ENCODE results near the gene MIP.
"Not testable (repeated sequence)": the region's sequence is repeated elsewhere in the genome, so short reads cannot be mapped to it uniquely, and the experiment has no call there.

The MIP gene

DNA sequence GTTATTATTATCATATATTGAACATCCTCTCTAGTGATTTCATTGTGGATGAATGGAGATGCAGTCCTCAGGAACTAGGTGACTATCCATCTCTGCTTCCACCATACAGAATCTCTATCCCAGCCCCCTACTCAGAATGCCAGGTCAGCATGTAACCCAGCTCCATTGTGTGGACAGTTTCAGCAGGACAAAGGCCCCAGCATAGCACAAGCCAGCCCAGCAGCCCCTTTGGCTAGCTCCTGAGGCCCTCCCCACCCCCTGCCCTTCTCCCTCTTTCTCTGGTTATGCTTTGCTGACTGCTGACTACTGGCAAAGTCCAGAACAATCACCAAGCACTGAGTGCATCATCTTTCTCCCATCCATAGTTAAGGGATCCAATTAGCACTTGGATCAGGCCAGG is 8.1 kb upstream of the MIP start:
- DNase-seq = no peak

GRCh38 chr12:56461235-56462159 is 7.0 kb upstream of the MIP start:
- no peak for DNase-seq

GRCh38 chr12:56457817-56458216 is 3.4 kb upstream of the MIP start:
- no peak for DNase-seq

DNA sequence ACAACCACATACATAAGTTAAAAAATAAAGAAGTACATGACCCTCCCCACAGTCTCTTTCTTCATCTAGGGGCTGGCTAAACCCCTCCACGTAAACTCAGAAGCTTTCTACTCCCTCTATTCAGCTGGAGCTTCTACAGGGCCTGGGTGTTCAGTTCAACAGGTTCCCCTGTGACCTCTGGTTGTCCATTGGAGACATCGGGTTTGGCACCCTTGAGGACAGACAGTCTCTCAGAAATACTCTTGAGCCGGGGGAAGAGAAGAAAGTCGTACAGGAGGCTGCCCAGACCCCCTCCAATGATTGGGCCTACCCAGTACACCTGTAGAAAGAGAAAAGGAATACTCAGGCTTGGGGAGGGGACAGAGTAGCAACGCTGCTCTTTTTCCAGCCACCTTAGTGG is 3.3 kb downstream of the MIP start:
- no peak for DNase-seq

GRCh38 chr12:56450241-56450640 is 4.2 kb downstream of the MIP start:
- no peak for DNase-seq

DNA sequence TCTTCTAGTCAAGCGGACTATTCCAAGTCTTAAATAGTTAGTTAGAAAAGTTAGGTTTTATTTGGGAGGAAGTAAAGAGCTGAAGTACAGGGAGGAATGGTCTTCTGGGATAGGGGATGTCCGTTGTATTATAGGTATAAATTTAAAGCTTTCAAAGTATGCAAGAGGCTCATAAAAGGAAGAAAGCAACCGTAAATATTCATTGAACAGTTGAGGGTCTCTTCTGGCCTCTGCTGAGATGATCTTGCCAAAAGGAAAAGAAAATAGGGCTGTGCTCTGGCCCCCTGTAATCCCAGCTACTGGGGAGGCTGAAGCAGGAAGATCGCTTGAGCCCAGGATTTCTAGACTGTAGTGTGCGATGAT is 4.9 kb downstream of the MIP start:
- no peak for DNase-seq

DNA sequence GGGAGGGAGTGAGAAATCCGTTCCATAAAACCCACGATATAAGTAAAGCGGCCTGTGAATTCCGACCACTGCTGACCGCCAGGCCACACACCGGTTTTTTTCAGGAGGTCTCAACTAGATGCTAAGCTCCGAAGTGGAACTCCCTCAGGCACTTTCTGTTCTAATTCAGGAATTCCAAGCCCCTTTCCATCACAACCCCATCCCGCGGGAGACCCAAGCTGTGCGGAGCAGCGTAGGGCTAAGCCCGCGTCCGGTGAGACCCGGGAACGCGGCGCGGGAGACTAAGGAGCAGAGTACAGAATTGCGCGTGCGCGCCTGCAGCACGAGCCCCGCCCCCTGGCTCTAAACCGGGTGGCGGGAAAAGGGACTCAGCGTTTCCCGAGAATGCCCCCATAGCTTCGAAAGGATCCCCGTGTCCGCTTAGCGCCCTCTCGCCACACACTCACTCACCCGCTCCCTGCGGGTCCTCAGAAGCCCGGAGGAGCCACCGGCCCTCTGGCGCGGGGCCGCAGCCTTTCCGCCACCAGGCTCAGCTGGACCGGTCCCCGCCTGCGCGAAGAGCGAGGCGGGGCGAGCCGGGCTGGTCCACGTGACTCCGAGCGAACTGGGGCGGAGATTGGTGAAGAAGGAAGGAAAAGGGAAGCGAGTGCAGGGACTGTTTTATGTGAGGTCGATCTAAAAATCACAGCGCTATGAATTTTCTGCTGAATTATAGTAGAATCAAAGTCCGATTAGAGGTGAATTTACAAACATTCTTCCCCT is 5.4 kb downstream of the MIP start, which contains the start of gene TIMELESS:
TIMELESS (minus strand) TSS at position 567 of the 762 bp plus-strand sequence. CDS start 15,256 bp downstream, outside the sequence.
- DNase-seq = peak; percentile 85

DNA sequence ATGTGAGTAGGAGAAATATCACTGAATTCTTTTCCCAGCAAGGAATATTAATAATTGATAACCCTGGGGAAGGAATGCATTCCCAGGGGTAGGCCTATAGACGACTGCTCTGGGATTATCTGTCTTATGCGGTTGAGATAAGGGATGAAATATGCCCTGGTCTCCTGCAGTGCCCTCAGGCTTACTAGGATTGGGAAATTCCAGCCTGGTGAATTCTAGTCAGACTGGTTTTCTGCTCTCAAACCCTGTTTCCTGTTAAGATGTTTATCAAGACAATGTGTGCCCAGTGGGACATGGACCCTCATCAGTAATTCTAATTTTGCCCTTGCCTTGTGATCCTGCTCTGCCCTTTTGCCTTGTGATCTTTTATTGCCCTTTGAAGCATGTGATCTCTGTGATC is 11.2 kb downstream of the MIP start:
- DNase-seq = not testable (repeated sequence)

GRCh38 chr12:56437430-56438176 is 16.9 kb downstream of the MIP start:
- DNase-seq = no peak

- no peak for DNase-seq
These were observed 19.6 kb downstream of the MIP start for GRCh38 chr12:56434828-56435227.

DNA sequence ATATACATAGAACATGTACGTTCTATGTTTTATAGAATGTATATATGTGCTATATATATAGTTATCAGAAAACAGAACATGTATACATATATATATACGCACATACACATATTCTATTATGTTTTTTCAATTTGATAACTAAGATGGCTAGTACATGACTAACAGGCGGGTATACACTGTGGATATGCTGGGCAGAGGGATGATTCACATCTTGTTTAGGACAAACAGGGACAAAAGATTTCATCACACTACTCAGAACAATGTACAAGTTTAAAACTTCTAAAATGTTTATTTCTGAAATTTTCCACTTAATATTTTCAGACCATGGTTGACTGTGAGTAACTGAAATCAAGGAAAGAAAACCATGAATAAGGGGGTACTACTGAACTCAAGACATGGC is 22.6 kb downstream of the MIP start:
- DNase-seq = no peak

GRCh38 chr12:56431288-56431687 is 23.2 kb downstream of the MIP start:
- DNase-seq = no peak

DNA sequence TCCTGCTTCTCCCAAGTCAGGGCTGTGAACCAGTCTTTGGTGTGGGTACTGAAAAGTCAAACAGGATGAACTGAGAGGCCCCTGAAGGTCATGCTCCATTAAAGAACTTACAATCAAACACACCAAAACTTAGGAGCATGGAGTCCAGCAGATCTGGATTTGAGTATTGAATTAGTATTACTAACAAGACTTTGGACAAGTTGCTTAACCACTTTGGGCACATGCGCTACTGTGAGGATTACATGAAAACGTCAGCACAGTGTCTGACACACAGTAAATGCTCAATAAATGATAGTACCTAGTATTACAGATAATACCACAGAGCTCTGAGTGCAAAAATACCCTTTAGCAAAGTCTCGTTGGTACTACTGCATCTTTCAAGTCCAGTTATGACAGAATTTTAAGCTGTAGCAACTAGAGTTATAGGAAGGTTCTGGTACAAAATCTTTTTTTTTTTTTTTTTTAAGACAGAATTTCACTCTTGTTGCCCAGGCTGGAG is 28.5 kb downstream of the MIP start:
- no peak for DNase-seq

DNA sequence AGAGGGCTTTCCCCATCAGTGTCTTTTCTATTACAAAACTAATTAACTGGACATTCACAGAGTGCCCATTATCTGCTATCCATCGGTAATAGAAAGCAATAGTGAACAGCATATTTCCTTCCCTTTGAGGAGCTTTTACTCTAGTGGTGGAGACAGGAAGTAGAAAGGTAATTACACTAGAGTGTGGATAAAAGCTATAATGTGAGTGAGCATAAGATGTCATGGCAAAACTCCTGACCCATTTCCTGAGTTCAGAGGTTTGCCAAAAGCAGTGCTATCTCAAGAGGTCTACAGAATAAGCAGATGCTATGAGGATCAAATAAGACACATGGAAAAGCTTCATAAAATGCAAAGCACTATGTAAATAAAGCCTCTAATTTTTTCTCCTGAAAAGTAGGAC is 29.3 kb downstream of the MIP start:
- no peak for DNase-seq

- no peak for DNase-seq
These were observed 34.0 kb downstream of the MIP start for GRCh38 chr12:56420411-56420810.

DNA sequence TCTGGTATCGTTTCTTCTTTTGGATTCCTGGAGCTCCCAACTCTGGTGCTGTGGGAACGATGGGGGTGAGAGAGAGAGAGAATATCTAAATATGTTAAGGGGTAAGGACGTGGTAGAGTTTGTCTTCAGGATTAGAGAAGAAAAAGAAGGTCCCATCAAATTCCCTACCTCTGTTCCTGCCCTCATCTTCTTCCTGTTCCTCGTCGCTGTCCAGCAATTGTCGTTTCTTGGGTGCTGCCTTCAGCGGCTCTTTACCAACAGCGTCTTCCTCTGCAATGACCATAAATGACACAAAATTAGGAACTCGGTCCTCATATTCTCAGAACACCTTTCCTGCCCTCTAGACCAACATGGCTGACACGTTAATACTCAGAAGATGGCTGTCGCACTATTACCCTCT is 36.7 kb downstream of the MIP start:
- DNase-seq = no peak

DNA sequence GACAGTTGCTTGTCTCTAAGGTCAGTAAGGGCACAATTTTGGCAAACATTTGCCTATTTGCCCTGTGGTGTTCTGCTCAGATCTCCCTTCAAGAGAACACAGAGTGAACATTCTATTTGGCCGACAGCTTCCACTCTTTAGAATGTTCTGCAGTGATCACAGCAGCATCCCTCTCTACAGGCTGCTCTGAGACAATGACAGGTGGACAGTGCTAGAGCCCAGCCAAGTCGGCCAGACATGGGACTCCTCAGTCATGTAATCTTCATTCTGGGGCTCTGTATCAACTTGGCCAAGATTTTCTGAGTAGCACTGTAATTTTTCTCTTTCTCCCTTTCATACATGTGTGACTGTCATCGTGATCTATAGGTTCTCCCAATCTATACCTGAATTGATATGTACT is 40.1 kb downstream of the MIP start:
- DNase-seq = no peak

DNA sequence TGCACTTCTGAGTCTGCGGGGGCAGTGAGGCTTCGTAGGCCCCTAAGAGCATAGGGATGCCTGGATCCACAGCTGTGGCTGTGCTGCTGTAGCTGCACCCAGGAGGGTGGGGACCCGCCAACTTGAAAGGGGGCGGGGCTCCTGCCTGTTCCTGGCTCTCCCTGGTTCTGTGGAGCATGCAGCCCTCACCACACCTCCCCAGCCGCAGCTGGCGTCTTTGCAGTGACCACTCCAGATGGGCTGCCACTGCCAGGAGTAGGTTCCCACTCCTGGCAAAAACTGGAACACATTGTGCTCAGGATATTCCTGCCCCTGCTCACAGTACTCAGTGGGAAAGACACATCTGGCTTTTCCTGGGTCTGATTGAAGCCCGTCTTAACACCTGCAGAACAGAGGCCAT is 41.1 kb downstream of the MIP start:
- no peak for DNase-seq

- DNase-seq = no peak
These were observed 42.4 kb downstream of the MIP start for GRCh38 chr12:56411781-56412639.

- no peak for DNase-seq
These were observed 43.7 kb downstream of the MIP start for GRCh38 chr12:56410768-56411167.

- no peak for DNase-seq
These were observed 45.5 kb downstream of the MIP start for GRCh38 chr12:56408799-56409417.

GRCh38 chr12:56404227-56404626 is 50.2 kb downstream of the MIP start:
- DNase-seq = not testable (repeated sequence)
